NT2/D1 (cell line): ENCODE results near the gene ZC3H7B.

Experiments
- YY1 ChIP-seq: IDR thresholded peaks from 2 replicates; pipeline ENCODE4 v1.6.1; 2011; ENCODE audit not compliant: insufficient read length, insufficient read depth
- ZNF274 ChIP-seq: IDR thresholded peaks from 2 replicates; pipeline ENCODE4 v1.6.1; 2011; ENCODE audit warnings: mild to moderate bottlenecking, low read depth, low read length

DNA sequence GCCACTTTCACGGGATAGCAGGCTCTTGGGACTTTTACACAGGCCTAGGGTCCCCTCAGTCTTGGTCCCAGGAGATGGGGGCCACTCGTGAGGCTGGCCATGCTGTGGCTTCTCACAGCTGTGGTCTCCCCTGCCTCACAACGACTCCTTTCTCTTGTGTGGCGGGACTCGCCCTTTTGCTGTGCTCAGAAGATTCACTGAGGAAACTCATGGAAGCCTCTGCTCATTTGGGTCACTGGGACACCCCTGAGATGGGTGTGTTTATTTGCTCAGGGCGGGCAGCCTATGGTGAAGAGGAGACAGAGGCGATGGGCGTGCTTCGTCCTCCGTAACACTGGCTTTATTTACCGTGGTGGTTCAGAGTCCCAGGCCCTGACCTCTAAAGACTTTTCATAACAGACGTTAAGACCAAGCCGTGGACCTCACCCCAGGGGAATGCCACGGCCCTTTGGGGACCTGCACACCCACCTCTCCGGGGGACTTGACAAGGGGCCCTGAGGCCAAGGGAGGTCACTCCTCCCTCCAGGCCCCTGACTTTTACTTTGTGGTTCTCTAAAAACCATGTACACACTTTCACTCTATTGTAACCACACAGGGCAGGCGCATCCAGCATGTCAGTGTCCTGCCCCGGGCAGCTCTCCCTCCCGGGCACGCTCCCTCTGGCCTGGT lies 96.0 kb downstream of the ZC3H7B start:
- TF ChIP-seq YY1 (no peak), ZNF274 (no peak)
